HuH-7.5 (cell line): ENCODE measurements around the gene RHOC.

Experiments
- DNase-seq: peaks from one replicate; pipeline ENCODE4 v3.0.0; 2011; ENCODE audit warnings: low spot score

The RHOC gene

GRCh38 chr1:112701227-112702066 is 5.5 kb downstream of the RHOC start:
- DNase-seq = no peak

GRCh38 chr1:112700290-112701226 is 6.4 kb downstream of the RHOC start:
- DNase-seq = peak; percentile 78

GRCh38 chr1:112699425-112700144 is 7.3 kb downstream of the RHOC start:
- DNase-seq = no peak

- DNase-seq = no peak
Measured at GRCh38 chr1:112698366-112699310, 8.3 kb downstream of the RHOC start.

DNA sequence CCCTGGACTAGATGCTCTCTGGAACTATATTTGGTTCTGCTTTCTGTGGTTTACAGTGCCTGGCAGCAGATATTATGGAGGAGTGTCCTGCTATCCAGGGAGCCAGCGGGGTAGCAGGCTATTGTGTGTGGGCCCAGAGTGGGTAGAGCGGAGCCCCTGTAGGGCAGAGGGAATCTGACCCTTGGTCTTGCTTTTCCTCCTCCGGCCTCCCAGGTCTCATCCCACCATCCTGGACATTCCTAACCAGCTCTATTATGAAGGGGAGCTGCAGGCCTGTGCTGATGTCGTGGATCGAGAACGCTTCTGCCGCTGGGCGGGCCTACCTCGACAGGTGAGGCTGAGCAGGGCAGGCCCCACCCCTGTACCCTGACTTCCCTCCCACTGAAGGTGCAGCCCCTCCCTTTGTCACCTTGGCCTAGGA is 9.1 kb downstream of the RHOC start:
- no peak for DNase-seq

GRCh38 chr1:112696578-112697314 is 10.2 kb downstream of the RHOC start:
- DNase-seq = no peak

DNA sequence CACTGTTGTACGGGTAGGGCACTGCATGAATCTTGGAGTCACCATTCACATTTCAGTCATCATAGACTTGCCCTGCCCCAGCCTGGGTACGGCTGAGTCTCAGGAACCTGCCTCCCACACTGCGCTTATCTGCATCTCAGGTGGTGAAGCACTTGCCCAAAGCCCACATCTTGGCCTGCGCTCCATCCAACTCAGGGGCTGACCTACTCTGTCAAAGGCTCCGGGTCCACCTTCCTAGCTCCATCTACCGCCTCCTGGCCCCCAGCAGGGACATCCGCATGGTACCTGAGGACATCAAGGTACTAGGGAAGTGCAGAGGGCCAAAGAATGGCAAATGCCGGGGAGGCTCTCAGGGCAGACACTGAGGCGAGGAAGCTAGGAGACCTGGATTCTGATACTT is 11.7 kb downstream of the RHOC start:
- DNase-seq = no peak

DNA sequence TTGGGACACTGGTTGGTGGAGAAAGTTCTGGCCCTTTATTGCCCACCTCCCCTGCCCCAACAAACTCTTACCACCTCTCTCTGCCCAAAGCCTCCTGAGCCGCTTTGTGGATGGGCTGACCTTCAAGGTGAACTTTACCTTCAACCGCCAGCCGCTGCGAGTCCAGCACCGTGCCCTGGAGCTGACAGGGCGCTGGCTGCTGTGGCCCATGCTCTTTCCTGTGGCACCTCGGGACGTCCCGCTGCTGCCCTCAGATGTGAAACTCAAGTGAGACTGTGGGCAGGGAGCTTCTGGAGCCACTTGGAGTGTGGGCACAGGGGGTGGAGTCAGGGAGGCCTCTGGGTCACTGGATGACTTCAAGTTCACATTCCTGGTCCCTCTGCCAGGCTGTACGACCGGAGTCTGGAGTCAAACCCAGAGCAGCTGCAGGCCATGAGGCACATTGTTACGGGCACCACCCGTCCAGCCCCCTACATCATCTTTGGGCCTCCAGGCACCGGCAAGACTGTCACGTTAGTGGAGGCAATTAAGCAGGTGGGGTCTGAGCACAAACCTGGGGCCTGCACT is 12.5 kb downstream of the RHOC start:
- DNase-seq = no peak

GRCh38 chr1:112693821-112694220 is 13.1 kb downstream of the RHOC start:
- no peak for DNase-seq

DNA sequence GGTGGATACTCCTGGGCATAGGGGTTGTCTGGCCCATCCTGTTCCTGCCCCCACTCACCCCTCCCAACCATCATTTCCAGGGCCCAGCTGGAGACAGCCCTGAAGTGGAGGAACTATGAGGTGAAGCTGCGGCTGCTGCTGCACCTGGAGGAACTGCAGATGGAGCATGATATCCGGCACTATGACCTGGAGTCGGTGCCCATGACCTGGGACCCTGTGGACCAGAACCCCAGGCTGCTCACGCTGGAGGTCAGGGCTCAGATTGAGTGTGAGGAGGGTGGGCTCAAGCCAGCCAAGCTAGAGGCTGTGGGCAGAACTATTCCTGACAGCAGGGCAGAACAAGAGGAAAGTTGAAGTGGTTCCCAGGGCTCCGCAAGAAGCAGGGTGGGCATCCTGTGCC is 14.2 kb downstream of the RHOC start:
- no peak for DNase-seq

- DNase-seq = no peak
Measured at GRCh38 chr1:112689842-112690237, 17.1 kb downstream of the RHOC start.

DNA sequence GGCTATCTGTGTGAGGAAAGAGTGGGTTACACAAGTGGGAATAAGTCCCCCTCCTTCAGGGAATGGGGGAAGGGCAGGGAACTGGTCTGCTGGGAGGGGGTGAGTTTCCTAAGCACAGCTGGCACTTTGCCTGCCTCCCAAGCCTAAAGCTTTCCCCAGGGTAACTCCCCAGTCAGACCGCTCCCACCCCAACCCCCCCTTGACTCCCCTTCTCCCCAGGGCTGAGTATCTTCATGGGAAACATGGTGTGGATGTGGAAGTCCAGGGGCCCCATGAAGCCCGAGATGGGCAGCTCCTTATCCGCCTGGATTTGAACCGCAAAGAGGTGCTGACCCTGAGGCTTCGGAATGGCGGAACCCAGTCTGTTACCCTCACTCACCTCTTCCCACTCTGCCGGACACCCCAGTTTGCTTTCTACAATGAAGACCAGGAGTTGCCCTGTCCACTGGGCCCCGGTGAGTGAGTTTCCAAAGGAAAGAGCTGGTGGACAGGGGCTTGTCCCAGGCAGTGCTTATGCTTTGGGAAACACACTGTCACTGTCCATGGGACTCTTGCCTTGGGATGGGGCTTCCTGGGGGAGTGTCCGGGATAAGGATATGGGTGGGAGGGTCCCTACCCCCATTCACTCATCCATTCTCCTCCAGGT is 17.6 kb downstream of the RHOC start:
- no peak for DNase-seq

GRCh38 chr1:112688781-112689193 is 18.1 kb downstream of the RHOC start:
- no peak for DNase-seq

DNA sequence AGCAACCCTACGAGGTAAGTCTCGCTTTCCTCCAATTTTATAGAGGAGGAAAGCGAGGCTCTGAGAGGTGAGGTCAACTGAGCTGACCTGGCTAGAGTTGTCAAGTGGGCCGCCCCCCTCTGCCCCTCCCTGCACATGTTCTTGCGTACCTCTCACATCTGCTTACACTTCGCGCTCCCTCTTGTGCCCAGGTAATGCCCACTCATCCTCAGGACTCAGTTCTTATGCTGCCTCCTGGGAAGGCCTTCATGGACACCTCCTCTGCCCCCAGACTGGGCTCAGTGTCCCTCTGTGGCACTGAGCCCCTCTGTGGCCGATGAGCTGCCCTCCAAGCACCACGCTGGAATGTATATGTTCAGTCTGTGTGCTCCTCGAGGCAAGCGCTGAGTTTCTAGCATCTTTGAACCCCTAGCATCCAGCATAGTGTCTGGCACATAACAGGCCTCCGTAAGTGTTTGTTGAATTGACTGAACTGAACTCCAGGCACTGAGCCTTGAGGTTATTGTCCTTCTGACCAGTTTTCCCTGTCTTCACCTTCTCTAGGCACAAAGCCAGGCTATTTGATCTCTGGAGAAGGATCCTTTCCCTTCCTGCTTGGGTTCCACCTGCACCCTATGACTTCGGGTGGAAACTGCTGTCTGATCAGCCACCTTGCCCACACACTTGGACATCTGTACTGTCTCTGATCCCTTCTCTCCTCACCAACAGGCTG is 19.0 kb downstream of the RHOC start:
- DNase-seq = no peak

DNA sequence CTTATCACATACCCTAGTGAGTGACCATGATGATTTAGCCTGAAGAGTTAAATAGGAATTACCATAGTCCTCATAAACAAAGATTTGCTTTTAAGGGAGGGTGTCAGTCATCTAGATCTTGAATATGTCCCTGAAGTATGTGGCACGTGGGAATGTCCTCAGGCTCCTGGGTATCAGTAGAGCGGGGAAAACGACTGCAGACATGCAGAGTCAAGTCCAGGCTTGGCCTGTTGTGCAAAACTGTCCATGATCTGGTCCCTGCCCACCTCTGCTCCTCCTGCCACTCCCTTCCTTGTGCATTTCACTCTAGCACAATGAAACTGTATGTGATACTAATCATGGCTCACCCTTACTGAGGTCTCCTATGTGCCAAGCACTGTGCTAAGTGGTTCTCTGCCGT is 19.6 kb downstream of the RHOC start:
- DNase-seq = no peak

DNA sequence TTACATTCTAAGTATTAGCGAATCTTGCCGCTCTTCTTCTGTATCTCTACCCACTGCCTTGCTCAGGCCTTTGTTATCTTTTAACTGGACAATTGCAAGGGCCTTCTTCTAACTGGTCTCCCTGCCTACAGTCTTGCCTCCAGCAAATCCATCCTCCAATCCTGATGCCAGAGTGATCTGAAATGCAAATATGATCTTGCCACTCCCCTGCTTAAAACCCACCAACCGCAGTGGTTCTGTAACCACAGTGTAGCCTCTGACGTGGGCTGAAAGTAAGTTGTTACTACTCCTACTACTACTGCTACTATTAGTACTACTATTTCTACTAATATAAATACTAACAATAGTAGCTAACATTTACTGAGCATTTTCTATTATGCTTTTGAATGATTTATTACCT is 20.1 kb downstream of the RHOC start:
- no peak for DNase-seq

GRCh38 chr1:112686417-112686816 is 20.5 kb downstream of the RHOC start:
- no peak for DNase-seq

- DNase-seq = no peak
Measured at GRCh38 chr1:112685913-112686312, 21.0 kb downstream of the RHOC start.

DNA sequence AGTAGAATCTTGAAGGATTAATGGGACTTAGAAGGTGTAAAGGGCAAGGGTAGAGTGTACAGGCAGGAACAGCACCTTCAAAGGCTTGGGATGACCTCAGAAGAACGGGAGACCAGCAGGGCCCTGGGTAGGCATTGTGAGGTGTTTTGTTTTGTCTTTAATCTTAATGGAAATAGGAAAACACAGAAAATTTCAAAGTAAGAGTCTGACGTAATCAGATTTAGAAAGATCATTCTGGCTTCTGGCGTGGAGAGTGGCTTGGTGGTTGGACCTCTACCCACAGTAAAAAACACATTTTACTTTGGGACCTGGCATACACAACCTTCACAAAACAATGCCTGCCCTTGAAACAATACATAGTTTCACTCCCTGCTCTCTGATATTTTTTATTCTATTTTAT is 28.3 kb downstream of the RHOC start:
- no peak for DNase-seq
